Endometrium (tissue), 2 donors: ENCODE results near the gene SLC2A11.
"Not testable (repeated sequence)": the region's sequence is repeated elsewhere in the genome, so short reads cannot be mapped to it uniquely, and the experiment has no call there.

ENCODE experiments used
- FAIRE-seq: peaks from 2 replicates; lab custom pipeline; 2012; peaks lifted over from hg19 to GRCh38; lab: Jason Lieb, UNC
- donor health status: control.
- donor health status: control.

The SLC2A11 gene

GRCh38 chr22:23891726-23892125, 34.1 kb downstream of the SLC2A11 start:
- no peak for FAIRE-seq

- FAIRE-seq: no peak
Measured at GRCh38 chr22:23892130-23892529, 34.5 kb downstream of the SLC2A11 start.

- FAIRE-seq: no peak
Measured at GRCh38 chr22:23892706-23893105, 35.0 kb downstream of the SLC2A11 start.

GRCh38 chr22:23893121-23893944, 35.7 kb downstream of the SLC2A11 start:
- no peak for FAIRE-seq

GRCh38 chr22:23893945-23894709, 36.5 kb downstream of the SLC2A11 start, which contains the start of gene MIF:
Gene MIF (plus strand): TSS chr22:23894383. CDS start chr22:23894475, 92 bp downstream.
- FAIRE-seq: no peak

GRCh38 chr22:23894710-23895598, 37.3 kb downstream of the SLC2A11 start:
- FAIRE-seq: no peak

- FAIRE-seq: no peak
Measured at GRCh38 chr22:23895599-23896144, 38.0 kb downstream of the SLC2A11 start.

- FAIRE-seq: no peak
Measured at GRCh38 chr22:23896166-23896522, 38.5 kb downstream of the SLC2A11 start.

- no peak for FAIRE-seq
Measured at GRCh38 chr22:23896523-23897186, 39.0 kb downstream of the SLC2A11 start.

- no peak for FAIRE-seq
Measured at GRCh38 chr22:23897320-23897719, 39.6 kb downstream of the SLC2A11 start.

GRCh38 chr22:23898006-23898974, 40.6 kb downstream of the SLC2A11 start:
- no peak for FAIRE-seq

GRCh38 chr22:23899042-23899745, 41.5 kb downstream of the SLC2A11 start:
- no peak for FAIRE-seq

GRCh38 chr22:23900227-23900626, 42.6 kb downstream of the SLC2A11 start:
- not testable (repeated sequence) for FAIRE-seq

GRCh38 chr22:23901600-23901999, 43.9 kb downstream of the SLC2A11 start:
- no peak for FAIRE-seq

- FAIRE-seq: no peak
Measured at GRCh38 chr22:23903328-23903971, 45.8 kb downstream of the SLC2A11 start.

GRCh38 chr22:23904573-23905254, 47.0 kb downstream of the SLC2A11 start:
- no peak for FAIRE-seq

- FAIRE-seq: no peak
Measured at GRCh38 chr22:23906641-23907040, 49.0 kb downstream of the SLC2A11 start.

GRCh38 chr22:23907423-23907822, 49.7 kb downstream of the SLC2A11 start:
- FAIRE-seq: not testable (repeated sequence)
